GM18907 (cell line): ENCODE data around the gene ABHD12B.
"Not testable (repeated sequence)": the region's sequence is repeated elsewhere in the genome, so short reads cannot be mapped to it uniquely, and the experiment has no call there.

Experiments used
- ATAC-seq: cut with Tn5 transposase; IDR thresholded peaks from one replicate; pipeline ENCODE4 v1.9.1; 2021; ENCODE audit warnings: mild to moderate bottlenecking, moderate library complexity; ENCODE audit not compliant: unreplicated experiment

The ABHD12B gene

DNA sequence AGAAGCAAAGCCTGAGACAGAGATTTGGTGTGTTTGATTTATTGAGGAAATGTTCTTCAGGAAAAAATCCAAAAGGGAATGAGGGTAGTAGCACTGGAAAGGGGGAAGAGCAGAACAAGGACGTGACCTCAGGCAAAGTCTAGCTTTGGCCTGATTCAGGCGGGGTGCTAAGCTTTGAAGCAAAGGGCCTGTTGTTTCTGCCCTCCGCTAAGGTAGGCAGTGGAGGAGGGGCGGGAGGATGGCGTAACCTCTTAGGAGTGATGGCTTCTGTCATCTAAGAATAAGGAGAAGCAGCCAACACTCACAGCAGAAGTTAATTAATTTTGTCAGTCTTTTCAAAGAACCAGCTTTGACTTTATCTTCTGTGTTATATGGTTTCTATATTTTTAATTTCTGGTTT is 20.4 kb downstream of the ABHD12B start:
- ATAC-seq = no peak

GRCh38 chr14:50896421-50896820 is 24.6 kb downstream of the ABHD12B start:
- not testable (repeated sequence) for ATAC-seq

- ATAC-seq = not testable (repeated sequence)
Measured at GRCh38 chr14:50897005-50897404, 25.2 kb downstream of the ABHD12B start.

- ATAC-seq = no peak
Measured at GRCh38 chr14:50897658-50898175, 25.9 kb downstream of the ABHD12B start.

GRCh38 chr14:50901361-50901760 is 29.5 kb downstream of the ABHD12B start:
- no peak for ATAC-seq

GRCh38 chr14:50904719-50905118 is 32.9 kb downstream of the ABHD12B start:
- no peak for ATAC-seq

DNA sequence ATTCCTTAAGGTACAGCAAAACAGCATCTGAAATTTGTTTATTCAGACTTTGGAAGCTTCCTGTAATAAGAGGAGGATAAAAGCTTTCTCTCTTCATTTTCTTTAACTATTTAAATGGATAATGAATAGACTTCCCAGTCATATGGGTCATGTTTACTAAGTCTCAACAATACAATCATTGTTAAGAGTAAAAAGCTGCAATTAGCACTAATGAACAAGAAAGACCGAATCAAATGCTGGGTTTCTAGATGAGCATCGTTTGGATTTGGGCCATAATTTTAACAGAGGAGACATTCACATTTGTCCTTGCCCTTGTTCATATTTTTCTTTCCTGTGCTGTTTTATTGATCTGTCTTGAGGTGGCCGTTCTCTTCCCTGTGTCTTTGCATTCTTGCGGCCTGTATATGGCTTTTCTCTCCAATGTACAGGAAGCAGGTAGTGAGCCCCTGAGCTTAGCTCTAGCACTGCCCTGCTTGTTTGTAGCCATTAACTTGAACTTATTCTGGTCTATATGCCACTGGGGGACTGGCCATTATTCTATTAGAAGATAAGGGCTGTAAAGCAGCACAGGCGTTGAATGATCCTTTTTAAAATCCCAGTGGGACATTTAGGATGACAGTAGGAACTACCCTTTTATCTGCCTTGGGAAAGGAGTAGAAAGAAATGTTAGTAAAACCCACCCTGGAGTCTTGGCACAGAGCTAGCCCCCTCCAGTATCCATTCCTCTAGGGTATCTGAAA is 34.6 kb downstream of the ABHD12B start:
- no peak for ATAC-seq

DNA sequence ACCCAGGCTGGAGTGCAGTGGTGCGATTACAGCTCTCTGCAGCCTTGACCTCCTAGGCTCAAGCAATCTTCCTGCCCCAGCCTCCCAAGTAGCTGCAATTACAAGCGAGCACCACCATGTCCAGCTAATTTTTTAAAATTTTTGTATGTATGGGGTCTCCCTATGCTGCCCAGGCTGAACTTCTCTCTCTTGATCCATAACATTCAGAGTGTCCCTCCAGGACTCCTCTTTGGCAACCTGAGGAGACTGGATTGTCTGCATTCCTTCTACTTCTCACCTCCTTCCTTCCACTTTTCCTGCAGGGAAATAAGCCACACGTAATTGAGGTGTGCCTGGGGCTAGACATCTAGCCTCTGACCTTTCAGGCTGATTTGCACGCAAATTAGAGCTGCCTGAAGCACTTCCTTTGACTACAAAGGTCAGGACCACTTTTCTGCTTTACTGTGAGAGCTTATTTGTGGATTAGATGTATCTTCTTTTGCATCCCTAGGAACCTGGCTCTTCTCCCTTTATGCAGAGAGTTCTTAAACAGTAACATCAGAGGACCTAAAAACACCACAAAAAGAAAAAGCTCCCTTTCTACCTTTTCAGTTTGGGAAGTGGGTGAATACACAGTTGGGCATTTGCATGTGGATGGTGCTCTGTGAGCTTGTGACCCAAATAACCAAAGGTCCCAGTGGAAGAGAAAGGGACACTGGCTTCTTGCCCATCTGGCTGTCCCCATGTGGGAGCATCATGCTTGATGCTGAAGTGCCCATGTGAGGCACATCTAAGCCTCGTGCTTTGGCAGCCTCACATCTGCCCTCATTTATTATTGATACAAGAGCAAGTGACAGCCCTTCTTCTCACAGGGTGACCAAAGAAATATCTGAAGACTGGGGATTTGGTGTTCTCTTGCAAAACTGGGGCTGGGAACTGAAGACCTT is 38.9 kb downstream of the ABHD12B start:
- ATAC-seq = no peak

GRCh38 chr14:50917449-50917848 is 45.6 kb downstream of the ABHD12B start:
- no peak for ATAC-seq

DNA sequence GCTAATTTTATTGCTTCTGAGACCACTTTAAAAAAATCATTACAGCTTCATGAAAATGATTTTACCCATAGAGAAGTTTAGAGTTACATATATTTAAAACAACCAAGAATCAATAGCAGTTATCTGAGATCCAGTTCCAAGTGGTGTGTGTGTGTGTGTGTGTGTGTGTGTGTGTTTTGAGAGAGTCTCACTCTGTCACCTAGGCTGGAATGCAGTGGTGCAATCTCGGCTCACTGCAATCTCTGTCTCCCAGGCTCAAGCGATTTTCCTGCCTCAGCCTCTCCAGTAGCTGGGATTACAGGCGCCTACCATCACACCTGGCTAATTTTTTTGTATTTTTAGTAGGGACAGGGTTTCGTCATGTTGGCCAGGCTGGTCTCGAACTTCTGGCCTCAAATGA is 47.7 kb downstream of the ABHD12B start:
- ATAC-seq = not testable (repeated sequence)

DNA sequence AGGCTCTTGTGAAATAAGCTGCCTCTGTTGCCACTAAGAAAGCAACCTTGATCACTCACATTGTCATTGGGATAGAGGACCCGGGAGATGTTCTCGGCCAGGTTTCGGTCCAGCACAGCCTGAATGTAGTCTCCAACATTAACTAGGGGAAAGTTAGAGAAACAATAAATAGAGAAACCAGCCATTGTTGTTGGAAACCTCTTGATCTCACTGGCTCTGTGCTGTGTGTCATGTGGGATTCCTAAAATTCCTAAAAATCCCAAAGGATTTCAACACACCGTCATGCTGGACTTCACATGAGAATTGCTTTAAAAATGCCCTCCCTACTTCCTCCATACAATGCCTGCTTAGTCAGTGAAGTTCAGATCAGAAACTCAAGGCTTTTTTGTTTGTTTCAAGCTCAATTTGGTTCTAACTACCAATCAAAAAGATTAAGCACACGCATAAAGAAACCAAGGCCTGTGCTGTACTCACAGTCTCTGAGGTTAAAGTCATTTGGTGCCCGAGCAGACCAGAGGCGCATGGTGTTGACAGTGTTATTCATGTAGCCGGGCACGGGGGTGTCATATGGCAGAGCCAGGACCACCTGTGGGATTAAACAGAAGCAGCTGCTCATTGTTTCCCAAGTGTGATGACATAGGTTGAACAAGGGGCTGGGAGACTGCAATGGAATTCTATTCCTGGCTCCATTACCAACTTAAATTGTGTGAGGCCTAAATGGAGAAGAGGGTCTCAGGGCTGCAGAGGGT is 48.8 kb downstream of the ABHD12B start:
- no peak for ATAC-seq

- no peak for ATAC-seq
Measured at GRCh38 chr14:50922803-50923202, 51.0 kb downstream of the ABHD12B start.

DNA sequence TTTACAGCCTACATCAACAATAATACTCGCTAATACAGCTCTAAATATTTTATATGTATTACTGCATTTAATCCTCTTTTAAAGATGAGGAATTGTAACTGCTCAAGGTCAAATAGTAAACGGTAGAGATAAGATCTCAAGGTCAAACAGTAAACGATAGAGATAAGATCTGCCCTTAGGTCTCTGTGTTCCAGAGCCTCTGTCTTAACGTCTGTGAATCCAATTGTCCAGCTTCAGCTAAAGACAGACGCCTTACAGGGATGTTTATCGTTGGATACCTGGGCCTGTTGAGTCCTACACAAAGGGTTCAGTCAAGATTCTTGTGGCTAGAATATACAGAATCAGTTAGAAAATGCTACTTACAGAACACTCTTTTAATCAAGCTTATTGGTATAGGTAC is 52.4 kb downstream of the ABHD12B start:
- ATAC-seq = no peak

DNA sequence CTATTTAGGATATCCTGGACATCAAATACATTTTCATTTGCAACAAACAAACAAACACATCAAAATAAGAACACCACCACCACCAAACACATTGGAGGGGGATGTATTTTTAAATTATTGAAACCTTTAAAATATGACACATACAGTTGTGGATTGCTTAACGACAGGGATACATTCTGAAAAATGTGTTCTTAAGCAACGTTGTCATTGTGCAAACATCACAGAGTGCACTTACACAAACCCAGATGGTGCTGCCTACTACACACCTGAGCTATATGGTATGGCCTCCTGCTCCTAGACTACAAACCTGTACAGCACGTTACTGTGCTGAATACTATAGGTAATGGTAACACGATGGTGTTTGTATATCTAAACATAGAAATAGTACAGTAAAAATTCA is 53.0 kb downstream of the ABHD12B start:
- no peak for ATAC-seq

DNA sequence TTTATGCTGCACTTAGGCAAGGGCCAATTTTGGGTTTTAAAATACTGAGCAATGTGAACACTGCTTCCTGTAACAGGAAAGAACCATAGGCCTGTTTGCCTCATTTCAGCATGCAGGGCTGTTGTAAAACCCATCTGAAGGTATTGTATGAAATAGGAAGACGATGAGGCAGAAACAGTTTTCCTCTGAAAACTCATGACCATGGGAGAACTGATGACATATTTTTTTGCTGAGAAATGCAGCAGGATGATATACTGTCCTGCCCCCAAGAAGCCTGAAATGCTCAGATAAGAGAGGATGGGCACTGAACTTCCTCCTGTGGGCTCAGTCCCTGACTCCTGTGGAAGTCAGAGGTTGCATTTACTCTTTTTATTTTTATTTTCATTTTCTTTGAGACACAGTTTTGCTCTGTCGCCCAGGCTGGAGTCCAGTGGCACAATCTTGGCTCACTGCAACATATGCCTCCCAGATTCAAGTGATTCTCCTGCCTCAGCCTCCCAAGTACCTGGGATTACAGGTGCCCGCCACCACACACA is 55.1 kb downstream of the ABHD12B start:
- ATAC-seq = no peak

GRCh38 chr14:50928002-50928635 is 56.3 kb downstream of the ABHD12B start:
- no peak for ATAC-seq

DNA sequence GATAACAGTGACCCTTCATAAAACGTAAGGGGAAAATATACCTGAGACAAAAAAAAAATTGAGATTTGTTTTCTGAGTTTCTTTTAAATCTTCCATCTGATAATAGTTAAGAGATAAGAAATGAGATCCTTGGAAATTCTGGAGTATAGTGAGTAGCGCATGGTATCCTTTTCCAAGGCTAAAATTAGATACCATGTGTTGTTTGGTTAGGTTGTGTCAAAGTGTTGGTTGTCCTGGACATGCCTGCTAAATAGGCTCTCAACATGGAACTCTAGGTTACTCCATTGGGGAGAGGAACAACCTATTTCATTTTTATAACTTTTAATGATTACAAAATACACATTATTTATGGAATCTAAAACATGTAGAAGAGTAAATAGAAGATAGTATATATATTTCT is 57.7 kb downstream of the ABHD12B start:
- ATAC-seq = no peak

DNA sequence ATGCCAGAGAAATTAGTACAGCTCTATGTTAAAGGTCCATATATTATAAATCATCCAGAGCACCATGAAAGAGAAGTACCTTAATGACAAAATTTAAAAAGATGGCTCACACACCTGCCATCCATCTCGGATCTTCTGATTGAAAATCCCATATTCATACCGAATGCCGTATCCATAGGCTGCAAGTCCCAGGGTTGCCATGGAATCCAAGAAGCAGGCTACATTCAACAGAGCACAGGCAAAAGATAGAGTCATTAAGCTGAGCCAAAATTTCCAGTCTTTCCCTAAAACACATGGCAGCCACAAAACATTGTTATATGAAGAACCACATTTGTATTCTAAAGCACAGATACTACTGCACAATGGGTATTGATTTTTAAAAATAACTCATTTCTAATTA is 59.7 kb downstream of the ABHD12B start:
- ATAC-seq = no peak

DNA sequence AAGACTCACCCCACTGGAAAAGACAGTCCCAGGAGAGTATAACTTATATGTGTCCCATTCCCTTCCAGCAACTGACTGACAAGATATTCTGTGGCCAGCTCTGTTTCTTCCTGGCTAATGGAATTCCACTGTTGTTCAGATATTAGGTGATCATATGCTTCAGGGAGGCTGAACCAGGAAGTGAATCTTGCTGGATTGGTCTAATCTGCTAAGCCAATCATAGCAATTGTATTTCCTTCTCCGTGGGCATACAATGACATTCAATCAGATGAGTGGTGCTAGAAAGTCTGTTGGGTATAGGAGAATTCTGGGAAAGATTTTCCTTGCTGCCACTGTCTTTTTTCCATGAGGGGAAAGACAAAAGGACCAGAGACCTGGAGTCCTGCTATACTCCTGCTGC is 60.3 kb downstream of the ABHD12B start:
- ATAC-seq = no peak
